ENCODE results near the gene CIPC. TPM values are rescaled to one million over a fixed set of nuclear protein-coding genes. Genes with fewer than 3 reads are reported as not detected.

CIPC gene
- total RNA-seq, 1 donor from 2014 or later = 42.9 TPM

DNA sequence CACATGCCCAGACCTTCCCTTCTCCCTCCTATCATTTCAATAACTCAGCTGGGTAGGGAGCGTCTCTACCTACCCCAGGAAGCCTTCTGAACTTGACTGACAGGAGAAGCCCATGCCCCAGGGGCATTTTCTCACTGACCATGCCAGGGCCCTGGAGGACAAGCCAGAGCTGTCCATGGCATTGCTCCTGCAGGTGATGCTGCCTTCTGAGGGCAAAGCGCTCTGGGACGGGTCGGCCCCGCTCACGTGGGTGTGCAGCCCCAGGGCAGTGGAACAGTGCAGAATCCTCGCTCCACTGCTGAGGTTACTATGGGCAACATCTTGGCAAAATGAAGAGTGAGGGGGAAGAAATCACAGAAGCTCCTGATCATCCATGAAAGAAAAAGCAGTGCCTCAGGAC is 28.5 kb upstream of the CIPC start:
- DNase-seq (ENCODE audit: low read depth) = no peak

DNA sequence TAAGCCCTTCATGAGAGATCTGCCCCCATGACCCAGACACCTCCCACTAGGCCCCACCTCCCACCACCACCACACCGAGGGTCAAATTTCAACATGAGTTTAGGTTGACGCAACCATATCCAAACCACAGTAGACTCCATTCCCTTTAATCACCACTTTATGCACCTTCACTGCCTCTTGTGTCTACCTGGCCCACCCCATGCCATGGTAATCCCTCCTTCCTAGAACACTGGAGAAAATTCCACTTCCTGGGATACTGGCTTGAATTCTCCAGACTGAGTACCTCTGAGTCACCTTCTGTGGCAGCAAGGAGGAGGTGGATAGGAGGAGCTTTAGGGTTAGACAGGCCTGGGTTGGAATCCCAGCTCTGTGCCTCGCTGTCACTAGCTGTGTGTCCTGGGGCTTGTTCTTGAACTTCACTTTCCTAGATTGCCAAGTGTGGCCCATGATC is 26.1 kb upstream of the CIPC start:
- no peak for DNase-seq (ENCODE audit: low read depth)

DNA sequence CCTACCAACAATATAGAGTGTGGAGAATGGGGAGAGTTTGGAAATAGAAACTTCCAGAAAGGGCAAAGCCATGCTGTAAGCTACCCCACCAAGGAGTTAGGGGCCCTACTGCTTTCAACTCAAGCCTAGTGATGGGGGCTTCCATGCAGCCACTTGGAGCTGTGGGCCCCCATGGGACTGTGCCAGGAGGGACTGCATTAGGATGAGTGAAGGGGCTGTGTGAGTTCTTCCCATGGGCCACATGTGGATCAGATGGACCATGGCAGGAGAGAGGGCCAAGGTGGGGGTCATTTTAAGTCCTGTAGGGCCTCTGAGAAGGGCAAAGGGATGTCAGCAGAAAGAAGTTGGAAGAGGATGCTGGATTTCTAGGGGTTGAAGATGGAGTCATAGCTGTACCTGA is 23.1 kb upstream of the CIPC start:
- DNase-seq (ENCODE audit: low read depth) = no peak

DNA sequence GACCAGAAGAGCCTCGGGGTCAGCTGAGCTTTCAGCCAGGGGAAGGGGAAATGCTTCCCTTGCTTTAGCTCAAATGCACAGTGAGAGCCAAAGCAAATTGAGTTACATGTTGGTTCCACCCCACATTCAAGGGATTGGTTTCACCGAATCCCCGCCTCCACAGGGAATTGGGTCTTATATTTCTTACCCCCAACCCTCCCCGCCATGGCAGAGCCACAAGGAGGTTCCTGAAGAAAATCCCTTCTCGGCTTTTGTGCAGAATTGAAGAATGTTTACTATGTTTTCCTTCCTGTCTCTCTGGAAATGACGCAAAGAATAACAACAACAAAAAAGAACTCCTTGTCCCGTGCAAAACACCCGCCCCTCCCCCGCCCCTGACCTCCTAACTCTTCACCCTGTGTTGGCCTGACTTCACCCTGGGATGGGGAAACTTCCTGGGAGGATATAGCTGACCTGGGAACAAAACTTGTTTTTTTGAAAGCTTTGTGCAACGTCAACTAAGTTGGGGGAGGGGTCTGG is 21.9 kb upstream of the CIPC start:
- DNase-seq (ENCODE audit: low read depth) = peak; percentile 58

DNA sequence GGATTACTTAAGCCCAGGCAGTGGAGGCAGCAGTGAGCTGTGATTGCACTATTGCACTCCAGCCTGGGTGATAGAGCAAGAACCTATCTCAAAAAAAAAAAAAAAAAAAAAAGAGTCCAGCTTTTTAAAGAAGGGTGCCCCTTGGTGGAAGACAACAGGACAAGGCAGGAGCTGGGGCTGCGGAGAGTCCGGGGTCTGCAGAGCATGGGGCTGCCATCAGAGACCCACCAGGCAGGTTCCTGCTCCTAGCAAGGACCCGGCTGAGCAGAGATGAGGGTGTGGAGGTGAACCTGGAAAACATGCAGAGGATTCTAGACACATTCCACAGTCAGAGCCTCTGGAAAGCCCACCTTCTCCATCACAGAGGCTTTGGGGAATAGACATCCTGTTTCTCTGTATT is 21.0 kb upstream of the CIPC start:
- DNase-seq (ENCODE audit: low read depth) = no peak

DNA sequence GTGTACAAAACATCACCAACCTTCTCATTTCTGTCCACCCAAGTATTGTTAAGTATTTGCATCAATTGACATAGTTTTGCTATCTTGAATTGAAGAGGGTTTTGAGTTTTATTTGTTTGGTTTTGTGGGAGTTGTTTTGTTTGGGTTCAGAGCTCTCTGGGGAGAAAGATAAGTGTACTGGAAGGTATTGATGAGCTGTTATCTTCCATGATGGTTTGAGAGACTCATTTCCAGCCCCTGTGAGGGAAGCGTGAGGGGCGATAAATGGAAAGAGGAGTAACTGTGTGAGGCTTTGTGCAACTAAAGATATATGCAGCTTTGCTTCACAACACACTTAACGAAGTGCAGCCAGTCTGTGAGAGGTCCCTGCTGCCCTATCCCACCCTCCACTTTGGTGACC is 15.7 kb upstream of the CIPC start:
- DNase-seq (ENCODE audit: low read depth) = no peak

DNA sequence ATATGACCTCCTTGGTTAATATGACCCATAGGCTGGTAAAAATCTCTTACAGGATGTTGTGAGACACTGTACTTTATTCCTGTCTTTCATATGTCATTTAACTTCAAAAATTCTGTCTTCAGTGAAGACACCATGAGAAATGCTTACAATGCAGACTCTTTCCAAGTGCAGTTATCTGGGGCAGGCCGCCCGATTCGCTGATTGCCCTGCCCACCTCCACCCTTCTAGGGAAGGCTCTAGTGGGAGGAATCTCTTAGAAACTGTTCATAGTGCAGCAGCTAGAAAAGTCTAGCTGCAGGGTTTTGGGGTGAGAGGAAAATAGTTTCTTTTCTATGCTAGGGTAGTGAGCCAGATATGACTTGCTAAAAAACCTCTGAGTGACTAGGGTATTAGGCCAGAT is 15.0 kb upstream of the CIPC start:
- no peak for DNase-seq (ENCODE audit: low read depth)

DNA sequence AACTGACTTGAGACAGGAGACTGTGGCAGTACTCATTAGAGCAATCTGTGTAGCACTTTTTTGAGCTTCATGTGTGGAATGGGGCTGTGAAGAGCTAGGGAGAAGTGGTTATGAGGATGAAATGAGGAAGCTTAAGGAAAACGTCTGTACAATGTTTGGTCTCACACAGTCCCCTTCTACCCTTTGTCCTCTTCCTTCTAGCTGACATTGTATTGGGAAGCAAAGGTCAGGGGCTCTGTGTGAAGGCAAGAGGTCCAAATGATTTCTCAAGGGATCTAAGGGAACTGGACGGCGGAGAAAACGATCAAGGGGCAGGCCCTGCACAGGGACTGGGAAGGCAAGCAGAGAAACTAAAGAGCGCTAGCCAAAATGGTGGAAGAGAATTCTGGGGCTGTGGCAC is 13.1 kb upstream of the CIPC start:
- DNase-seq (ENCODE audit: low read depth) = no peak

DNA sequence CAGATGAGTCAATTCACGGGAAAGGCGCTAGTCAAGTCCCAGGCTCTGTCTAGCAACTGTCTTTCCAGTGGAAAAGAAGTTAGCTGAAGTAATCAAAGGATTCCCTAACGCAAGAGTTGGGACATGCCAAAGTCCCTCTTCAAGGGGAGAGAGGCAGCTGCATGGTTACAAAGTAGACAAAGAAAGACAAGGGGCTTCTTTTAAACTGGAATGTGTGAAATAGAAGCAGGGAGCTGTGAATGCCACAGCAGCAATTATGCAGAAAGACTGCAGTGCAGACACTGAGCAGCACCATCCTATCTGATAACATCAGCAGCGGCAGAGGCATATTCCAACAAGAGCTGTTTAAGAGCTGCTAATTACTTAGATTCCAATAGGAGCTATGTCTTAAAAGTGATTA is 12.5 kb upstream of the CIPC start:
- no peak for DNase-seq (ENCODE audit: low read depth)

DNA sequence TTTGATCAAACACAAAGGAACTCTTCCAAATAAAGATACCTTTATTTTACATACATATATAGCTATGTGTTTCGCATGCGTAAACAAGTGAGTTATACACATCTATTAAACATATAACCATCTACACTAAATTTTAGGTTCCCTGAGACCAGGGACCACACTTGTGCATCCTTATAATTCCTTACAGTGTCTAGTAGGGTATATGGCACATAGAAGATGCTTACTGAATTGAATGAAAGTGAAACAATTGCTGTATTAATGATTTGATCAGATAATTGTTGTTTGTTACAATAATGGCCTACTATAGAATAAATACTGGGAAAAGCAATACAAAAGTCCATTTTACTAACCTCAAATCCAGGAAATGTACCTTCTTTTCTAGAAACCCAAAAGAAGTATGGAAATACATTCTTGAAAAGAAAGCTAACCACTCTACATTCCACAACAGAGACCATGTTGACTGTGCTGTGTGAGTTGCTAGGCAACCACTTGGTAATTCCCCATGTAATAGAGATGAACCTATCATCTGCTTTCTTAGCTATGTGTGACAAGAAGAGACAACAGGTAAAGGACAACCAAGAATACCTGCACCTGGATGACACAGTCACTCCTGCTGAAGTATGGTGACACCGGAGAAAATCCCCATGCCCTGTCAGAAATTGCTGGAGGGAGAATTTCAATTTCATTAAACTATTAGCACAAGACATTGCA is 11.9 kb upstream of the CIPC start:
- peak; percentile 42 for DNase-seq (ENCODE audit: low read depth)

DNA sequence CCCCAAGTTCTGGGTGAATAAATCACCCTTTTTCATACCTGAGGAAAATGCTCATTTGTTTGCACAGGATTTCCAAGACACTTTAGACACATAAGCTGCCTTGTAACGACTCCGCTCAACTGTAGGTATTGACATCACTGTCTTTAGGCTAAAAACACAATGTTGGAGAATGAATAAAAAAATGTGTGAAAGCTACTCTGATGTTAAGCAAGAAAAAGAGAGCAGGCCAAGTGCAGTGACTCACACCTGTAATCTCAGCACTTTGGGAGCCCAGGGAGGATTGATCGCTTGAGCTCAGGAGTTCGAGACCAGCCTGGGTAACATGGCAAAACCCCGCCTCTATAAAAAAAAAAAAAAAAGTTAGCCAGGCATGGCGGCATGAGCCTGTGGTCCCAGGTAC is 11.1 kb upstream of the CIPC start:
- no peak for DNase-seq (ENCODE audit: low read depth)

DNA sequence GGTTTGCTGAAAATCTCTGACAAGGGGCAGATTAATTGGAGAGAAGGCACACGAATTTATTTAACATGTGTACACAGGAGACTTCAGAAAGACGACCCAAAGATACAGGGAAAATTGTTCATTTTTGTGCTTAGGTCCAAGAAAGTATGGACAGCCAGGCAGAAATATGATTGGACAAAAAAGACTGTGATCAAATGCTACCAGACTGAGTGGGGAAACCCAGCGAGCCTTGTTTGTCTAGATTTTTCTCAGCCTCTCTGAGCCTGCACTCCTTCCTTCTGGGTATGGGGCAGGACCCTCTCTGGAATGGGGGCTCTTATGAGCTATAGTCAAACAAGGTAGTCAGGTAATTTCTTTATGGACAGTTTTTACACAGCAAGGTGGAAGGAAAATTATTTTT is 10.4 kb upstream of the CIPC start:
- no peak for DNase-seq (ENCODE audit: low read depth)

DNA sequence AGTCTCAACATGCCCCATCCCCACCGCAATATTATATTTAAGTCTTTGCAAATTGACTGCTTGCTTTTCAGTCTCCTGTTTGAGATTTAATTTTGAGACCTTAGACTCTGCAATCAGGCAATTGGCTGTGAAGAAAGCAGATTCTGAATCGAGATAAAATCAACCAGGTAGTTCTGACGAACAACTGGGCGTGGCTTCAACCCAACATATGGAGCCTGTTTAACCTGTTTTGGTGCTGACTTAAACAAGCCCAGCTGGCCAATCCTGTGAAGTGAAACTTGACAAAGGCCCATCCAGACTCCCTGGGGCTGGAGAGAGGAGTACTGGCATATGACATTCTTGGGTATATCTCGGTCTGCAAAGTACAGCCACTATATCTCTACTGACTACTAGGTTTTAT is 9.8 kb upstream of the CIPC start:
- DNase-seq (ENCODE audit: low read depth) = no peak

DNA sequence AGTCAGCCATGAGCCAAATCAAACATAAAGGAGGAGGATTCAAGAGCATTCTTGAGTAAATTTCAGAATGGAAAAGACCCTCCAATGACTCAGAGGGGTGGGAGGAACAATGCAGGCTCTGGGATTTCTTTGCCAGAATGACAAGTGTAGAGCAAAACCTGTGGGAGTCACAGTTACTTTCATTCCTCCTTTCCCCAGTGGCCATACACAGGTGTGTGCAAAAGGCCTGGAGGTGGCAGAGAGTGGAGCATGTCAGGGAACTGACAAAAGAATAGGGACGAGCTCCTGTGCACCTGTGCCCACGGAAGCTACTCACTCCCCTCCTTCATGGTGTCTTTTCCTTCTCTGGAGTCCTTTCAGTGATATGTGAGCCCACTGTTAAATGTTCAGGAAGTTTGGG is 9.4 kb upstream of the CIPC start:
- no peak for DNase-seq (ENCODE audit: low read depth)

DNA sequence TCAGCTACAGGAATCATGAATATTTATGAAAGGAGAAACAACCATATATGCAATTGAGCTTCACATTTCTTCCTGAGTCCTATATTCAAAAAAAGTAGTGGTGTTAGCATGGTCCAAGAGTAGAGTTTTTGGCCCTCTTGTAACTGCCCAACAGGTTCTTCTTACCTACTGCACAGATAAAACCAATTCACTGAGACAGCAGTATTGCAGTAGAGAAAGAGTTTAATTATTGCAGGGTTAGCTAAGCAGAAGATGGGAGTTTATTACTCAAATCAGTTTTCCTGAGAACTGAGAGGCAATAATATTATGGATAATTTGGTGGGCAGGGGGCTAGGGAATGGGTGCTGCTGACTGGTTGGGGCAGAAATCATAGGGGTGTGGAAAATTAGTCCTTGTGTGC is 6.5 kb upstream of the CIPC start:
- DNase-seq (ENCODE audit: low read depth) = no peak

DNA sequence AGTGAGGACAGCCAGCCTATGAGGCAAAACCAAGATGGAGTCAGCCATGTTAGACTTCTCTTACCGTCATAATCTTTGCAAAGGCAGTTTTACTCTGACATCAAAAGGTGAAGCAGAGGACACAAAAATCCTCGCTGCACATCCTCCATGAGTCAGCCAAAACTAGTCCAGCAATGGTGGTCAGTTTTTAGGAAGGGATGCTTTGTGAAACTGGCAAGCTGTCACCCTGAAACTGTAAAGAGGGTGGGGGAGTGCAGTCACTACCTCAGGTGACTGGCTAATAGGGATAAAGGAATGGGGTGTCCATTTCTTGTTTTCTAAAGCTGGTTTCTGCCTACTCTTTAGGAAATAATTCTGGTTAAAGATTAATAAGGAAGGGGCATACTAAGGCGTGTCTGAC is 5.4 kb upstream of the CIPC start:
- no peak for DNase-seq (ENCODE audit: low read depth)

DNA sequence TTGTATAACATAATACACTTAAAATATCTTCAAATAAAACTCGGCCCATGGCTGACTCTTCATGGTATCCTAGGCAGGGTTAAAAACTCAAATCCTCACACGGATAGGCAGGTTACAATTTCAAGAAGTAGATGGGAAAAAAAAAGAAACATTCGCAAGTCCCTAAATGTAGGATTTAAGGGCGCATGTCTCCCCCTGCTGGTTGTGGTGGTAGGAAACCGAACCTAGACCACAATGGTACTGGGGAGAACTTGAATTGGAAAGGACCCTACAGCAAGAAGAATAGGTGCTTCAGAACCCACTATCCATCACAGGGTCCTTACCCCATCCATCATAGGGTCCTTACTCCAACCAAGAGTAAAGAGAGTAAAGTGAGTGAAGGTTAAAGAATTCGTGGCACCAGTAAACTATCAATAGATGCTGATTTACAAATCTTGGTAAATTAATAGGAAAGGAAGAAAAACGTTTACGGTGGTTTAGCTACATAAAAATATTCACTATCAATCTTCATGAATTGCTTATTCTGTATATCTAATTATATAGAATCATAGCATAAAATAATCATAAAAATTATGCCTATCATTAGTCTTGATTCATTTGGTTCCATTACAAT is 3.3 kb upstream of the CIPC start:
- DNase-seq (ENCODE audit: low read depth) = peak; percentile 86

DNA sequence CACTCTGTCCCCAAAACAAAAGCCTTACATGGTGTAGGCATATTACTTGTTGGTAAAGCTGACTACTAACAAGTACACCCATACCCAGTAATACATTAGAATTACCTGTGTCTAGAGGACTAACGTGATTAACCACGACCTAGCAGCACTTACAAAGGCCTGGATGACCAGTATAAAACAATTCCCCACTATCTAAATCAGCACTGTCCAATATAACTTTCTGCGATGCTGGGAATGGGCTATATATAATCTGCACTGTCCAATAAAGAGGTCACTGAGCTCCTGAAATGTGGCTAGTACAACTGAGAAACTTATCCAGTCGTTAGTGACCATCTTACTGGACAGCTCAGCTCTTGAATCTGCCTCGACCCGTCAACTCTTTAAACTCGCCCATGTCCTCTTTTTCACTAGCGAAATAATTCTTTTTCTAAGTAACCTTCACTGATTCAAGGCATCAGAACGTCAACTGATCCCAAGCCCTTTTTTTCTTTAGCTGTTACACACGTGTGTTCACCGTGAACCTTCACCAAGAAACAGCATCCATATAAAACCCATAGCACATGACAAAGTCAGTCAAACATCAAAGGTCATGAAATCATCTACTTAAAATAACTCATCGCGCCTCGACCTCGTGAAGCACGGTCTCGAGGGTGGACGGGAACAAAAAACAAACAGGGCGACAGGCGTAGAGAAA is 905 bp upstream of the CIPC start:
- peak; percentile 81 for DNase-seq (ENCODE audit: low read depth)

DNA sequence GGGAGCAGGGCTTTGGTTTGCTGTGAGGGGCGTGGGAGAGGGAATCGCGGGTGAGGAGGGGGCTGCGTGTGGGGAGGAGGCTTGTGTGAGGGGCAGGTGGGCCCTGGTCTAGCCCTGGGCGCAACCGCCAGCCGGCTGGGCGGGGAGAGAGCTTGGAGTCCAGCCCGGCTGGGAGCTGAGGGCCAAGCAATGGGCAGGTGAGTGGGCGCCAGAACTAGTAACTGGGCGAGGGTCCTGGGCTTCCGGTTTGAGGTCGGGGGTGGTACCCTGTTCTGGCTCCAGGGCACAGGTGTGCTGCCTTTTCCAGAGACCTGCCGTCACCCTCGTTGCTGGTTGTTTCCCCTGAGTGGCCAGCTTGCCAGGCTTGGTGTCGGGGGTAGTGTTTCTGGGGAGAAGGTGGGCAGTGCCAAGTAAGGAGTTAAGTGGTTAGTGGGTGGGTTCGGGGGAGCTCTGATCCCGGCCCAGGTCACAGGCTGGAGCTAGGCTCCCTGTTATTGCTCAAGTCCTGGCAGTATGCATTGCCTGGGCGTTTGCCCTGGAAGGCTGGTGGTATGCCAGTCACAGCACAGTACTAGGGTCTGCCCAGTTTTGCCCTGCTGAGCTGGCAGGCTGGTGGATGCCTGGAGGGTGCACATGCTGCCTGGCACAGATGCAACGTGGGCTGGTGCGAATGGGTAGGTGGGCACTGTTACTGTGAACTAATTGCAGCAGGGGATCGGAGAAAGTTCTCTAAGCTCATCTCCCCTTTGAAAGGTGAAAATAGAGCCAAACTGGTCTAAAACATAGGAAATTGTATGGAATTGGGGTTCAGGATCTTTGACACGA is 683 bp downstream of the CIPC start:
- no peak for DNase-seq (ENCODE audit: low read depth)

DNA sequence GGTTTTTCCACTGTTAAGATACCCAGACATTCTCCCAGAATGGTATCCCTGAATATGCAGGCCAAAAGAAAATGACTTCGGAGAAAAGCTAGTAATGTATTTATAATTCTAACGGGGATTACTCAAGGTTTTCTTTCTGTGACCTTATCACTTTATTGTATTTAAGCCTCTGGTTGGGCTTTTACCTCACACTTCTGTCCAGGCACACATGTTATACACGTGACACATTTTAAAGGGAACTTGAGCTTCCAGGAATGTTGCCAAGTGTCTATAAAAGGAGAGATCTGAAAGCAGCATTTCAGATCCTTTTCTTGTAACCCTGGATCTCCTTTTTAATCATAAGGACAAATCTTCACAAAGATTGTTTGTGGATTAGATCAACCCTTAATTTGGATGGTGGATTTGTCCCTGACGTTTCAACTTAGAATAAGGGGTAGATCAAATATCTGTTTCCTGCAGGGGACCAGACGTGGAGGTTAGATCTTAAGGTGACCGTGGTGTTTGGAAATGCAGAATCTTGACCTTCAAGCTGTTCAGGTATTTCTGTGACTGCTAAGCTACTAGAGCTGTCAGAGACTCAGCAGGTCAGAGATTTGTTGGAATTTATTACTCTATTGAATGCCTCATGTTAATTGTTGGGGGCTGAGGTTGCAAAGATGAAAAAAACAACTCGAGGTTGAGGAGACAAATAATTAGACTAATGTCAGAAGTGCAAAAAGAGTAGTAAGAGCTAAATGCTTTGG is 1.5 kb downstream of the CIPC start:
- DNase-seq (ENCODE audit: low read depth) = peak; percentile 57

DNA sequence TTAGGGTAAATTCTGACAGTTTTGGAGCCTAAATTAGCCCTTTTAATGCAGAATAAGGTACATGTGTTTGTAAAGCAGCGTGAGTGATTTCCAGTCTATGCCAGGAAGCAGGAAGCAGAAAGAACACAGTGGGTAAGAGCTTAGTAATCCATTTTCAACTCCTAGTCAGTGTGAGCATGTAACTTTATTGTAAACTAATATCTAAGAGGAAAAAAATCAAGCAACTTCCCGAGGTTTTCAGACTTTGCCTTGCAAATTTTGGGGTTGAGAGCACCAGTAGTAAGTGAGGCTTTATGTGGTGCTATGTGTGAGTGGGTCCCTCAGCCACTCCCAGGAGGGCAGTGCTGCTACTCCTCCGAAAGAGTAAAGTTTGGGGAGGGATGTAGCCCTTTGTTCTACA is 2.9 kb downstream of the CIPC start:
- no peak for DNase-seq (ENCODE audit: low read depth)

All from myocyte (in vitro differentiated cells).